ENCODE results near the gene BPIFA1. TPM values are rescaled to one million over a fixed set of nuclear protein-coding genes. Genes with fewer than 3 reads are reported as not detected.

Gene BPIFA1
- polyA plus RNA-seq, 1 donor from 2014 or later: not detected

GRCh38 chr20:33188421-33188820 is 47.4 kb upstream of the BPIFA1 start:
- Histone ChIP-seq H3K27ac (ENCODE audit: low read length) (no peak overlapping the region), H4K20me1 (ENCODE audit: insufficient read depth) (no peaks in the 10 kb centered on the region), H3K27me3 (ENCODE audit: insufficient read depth, low read depth, low read length) (no peaks in the 10 kb centered on the region), H3K4me2 (ENCODE audit: low read length) (no peak overlapping the region), H3K9me3 (ENCODE audit: low read length) (no peaks in the 10 kb centered on the region), H3K79me2 (replicated peaks; ENCODE audit: insufficient read depth, low read length) (no peaks in the 10 kb centered on the region), H3K9me2 (ENCODE audit: insufficient read depth, low read length) (no peaks in the 10 kb centered on the region), H3K4me3 (ENCODE audit: low read length) (no peak overlapping the region), H3K9ac (ENCODE audit: low read length) (no peak overlapping the region), H3F3A (ENCODE audit: insufficient read depth, low read length, poor library complexity, severe bottlenecking) (no peaks in the 10 kb centered on the region), H2AFZ (ENCODE audit: low read depth, low read length) (no peak overlapping the region), H3K36me3 (ENCODE audit: insufficient read depth, low read length) (no peaks in the 10 kb centered on the region)
- TF ChIP-seq EP300 (conservative IDR thresholded peaks at IDR 0.05; ENCODE audit: poor library complexity, severe bottlenecking) (no peak), MXI1 (conservative IDR thresholded peaks at IDR 0.05; ENCODE audit: poor library complexity, severe bottlenecking) (no peak), POLR2AphosphoS5 (IDR thresholded peaks at IDR 0.05) (no peak), TAF1 (IDR thresholded peaks at IDR 0.05; ENCODE audit: low read depth) (no peak), RAD21 (conservative IDR thresholded peaks at IDR 0.05) (no peak), EZH2 (IDR thresholded peaks at IDR 0.05; ENCODE audit: borderline replicate concordance, insufficient read depth, low read length, poor library complexity, severe bottlenecking) (no peak), SMC3 (conservative IDR thresholded peaks at IDR 0.05; ENCODE audit: poor library complexity) (no peak)
- TF ChIP-seq, protein P1, sequence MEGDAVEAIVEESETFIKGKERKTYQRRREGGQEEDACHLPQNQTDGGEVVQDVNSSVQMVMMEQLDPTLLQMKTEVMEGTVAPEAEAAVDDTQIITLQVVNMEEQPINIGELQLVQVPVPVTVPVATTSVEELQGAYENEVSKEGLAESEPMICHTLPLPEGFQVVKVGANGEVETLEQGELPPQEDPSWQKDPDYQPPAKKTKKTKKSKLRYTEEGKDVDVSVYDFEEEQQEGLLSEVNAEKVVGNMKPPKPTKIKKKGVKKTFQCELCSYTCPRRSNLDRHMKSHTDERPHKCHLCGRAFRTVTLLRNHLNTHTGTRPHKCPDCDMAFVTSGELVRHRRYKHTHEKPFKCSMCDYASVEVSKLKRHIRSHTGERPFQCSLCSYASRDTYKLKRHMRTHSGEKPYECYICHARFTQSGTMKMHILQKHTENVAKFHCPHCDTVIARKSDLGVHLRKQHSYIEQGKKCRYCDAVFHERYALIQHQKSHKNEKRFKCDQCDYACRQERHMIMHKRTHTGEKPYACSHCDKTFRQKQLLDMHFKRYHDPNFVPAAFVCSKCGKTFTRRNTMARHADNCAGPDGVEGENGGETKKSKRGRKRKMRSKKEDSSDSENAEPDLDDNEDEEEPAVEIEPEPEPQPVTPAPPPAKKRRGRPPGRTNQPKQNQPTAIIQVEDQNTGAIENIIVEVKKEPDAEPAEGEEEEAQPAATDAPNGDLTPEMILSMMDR (IDR thresholded peaks at IDR 0.05; ENCODE audit: poor library complexity, severe bottlenecking): no peak
- TF ChIP-seq, protein P2, sequence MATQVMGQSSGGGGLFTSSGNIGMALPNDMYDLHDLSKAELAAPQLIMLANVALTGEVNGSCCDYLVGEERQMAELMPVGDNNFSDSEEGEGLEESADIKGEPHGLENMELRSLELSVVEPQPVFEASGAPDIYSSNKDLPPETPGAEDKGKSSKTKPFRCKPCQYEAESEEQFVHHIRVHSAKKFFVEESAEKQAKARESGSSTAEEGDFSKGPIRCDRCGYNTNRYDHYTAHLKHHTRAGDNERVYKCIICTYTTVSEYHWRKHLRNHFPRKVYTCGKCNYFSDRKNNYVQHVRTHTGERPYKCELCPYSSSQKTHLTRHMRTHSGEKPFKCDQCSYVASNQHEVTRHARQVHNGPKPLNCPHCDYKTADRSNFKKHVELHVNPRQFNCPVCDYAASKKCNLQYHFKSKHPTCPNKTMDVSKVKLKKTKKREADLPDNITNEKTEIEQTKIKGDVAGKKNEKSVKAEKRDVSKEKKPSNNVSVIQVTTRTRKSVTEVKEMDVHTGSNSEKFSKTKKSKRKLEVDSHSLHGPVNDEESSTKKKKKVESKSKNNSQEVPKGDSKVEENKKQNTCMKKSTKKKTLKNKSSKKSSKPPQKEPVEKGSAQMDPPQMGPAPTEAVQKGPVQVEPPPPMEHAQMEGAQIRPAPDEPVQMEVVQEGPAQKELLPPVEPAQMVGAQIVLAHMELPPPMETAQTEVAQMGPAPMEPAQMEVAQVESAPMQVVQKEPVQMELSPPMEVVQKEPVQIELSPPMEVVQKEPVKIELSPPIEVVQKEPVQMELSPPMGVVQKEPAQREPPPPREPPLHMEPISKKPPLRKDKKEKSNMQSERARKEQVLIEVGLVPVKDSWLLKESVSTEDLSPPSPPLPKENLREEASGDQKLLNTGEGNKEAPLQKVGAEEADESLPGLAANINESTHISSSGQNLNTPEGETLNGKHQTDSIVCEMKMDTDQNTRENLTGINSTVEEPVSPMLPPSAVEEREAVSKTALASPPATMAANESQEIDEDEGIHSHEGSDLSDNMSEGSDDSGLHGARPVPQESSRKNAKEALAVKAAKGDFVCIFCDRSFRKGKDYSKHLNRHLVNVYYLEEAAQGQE (IDR thresholded peaks at IDR 0.05; ENCODE audit: borderline replicate concordance): no peak

- Histone ChIP-seq H3K27ac (ENCODE audit: low read length) (no peak overlapping the region), H3K4me2 (ENCODE audit: low read length) (no peak overlapping the region), H3K36me3 (ENCODE audit: insufficient read depth, low read length) (no peaks in the 10 kb centered on the region), H2AFZ (ENCODE audit: low read depth, low read length) (no peak overlapping the region), H3K79me2 (replicated peaks; ENCODE audit: insufficient read depth, low read length) (no peaks in the 10 kb centered on the region), H3K9me2 (ENCODE audit: insufficient read depth, low read length) (no peaks in the 10 kb centered on the region), H3K9me3 (ENCODE audit: low read length) (no peaks in the 10 kb centered on the region), H3K27me3 (ENCODE audit: insufficient read depth, low read depth, low read length) (no peaks in the 10 kb centered on the region), H4K20me1 (ENCODE audit: insufficient read depth) (no peaks in the 10 kb centered on the region), H3K9ac (ENCODE audit: low read length) (no peak overlapping the region), H3K4me3 (ENCODE audit: low read length) (no peak overlapping the region), H3F3A (ENCODE audit: insufficient read depth, low read length, poor library complexity, severe bottlenecking) (no peaks in the 10 kb centered on the region)
- TF ChIP-seq, protein P2 (IDR thresholded peaks at IDR 0.05; ENCODE audit: borderline replicate concordance): no peak
- TF ChIP-seq, protein P1 (IDR thresholded peaks at IDR 0.05; ENCODE audit: poor library complexity, severe bottlenecking): no peak
- no peak for TF ChIP-seq SMC3 (conservative IDR thresholded peaks at IDR 0.05; ENCODE audit: poor library complexity)
- TF ChIP-seq EP300 (conservative IDR thresholded peaks at IDR 0.05; ENCODE audit: poor library complexity, severe bottlenecking): no peak
- no peak for TF ChIP-seq RAD21 (conservative IDR thresholded peaks at IDR 0.05)
- TF ChIP-seq TAF1 (IDR thresholded peaks at IDR 0.05; ENCODE audit: low read depth): no peak
- TF ChIP-seq MXI1 (conservative IDR thresholded peaks at IDR 0.05; ENCODE audit: poor library complexity, severe bottlenecking): no peak
- no peak for TF ChIP-seq EZH2 (IDR thresholded peaks at IDR 0.05; ENCODE audit: borderline replicate concordance, insufficient read depth, low read length, poor library complexity, severe bottlenecking)
- no peak for TF ChIP-seq POLR2AphosphoS5 (IDR thresholded peaks at IDR 0.05)
Observed at GRCh38 chr20:33191484-33191883, 44.3 kb upstream of the BPIFA1 start.

Data from neural cell (in vitro differentiated cells).